GM19238 (cell line): ENCODE measurements around the gene LTB4R2.

Source experiments
- DNase-seq: peaks from one replicate; pipeline ENCODE4 v3.0.0; 2011; ENCODE audit warnings: low spot score; ENCODE audit not compliant: insufficient read length

LTB4R2 gene

GRCh38 chr14:24277071-24277470, 32.9 kb upstream of the LTB4R2 start:
- no peak for DNase-seq

- DNase-seq: no peak
Observed at GRCh38 chr14:24277606-24278321, 32.2 kb upstream of the LTB4R2 start.

- no peak for DNase-seq
Observed at GRCh38 chr14:24278424-24278823, 31.5 kb upstream of the LTB4R2 start.

- no peak for DNase-seq
Observed at GRCh38 chr14:24279301-24280186, 30.4 kb upstream of the LTB4R2 start.

GRCh38 chr14:24280797-24281460, 29.0 kb upstream of the LTB4R2 start:
- no peak for DNase-seq

GRCh38 chr14:24281636-24282035, 28.3 kb upstream of the LTB4R2 start:
- no peak for DNase-seq

GRCh38 chr14:24282736-24283135, 27.2 kb upstream of the LTB4R2 start:
- no peak for DNase-seq

- DNase-seq: no peak
Observed at GRCh38 chr14:24283796-24284460, 26.0 kb upstream of the LTB4R2 start.

- no peak for DNase-seq
Observed at GRCh38 chr14:24284501-24285035, 25.4 kb upstream of the LTB4R2 start.

- DNase-seq: no peak
Observed at GRCh38 chr14:24285351-24285750, 24.6 kb upstream of the LTB4R2 start.

- DNase-seq: no peak
Observed at GRCh38 chr14:24286996-24287395, 22.9 kb upstream of the LTB4R2 start.

- no peak for DNase-seq
Observed at GRCh38 chr14:24289649-24290280, 20.2 kb upstream of the LTB4R2 start.

GRCh38 chr14:24290746-24291145, 19.2 kb upstream of the LTB4R2 start:
- DNase-seq: no peak

- DNase-seq: no peak
Observed at GRCh38 chr14:24291446-24292117, 18.4 kb upstream of the LTB4R2 start.

GRCh38 chr14:24292118-24292807, 17.7 kb upstream of the LTB4R2 start:
- no peak for DNase-seq

- DNase-seq: no peak
Observed at GRCh38 chr14:24293525-24293924, 16.4 kb upstream of the LTB4R2 start.

GRCh38 chr14:24296341-24297157, 13.4 kb upstream of the LTB4R2 start:
- DNase-seq: peak; percentile 72

- no peak for DNase-seq
Observed at GRCh38 chr14:24297190-24297964, 12.6 kb upstream of the LTB4R2 start.
